GM10266 (cell line): ENCODE results near the gene SGMS2.
"Not testable (repeated sequence)": the region's sequence is repeated elsewhere in the genome, so short reads cannot be mapped to it uniquely, and the experiment has no call there.

Experiments
- DNase-seq: peaks from one replicate; pipeline ENCODE4 v3.0.0; 2012; ENCODE audit errors: extremely low spot score
- TF ChIP-seq, protein P1 (sequence below): IDR thresholded peaks from 2 replicates; pipeline ENCODE4 v1.5.1; 2012; ENCODE audit warnings: mild to moderate bottlenecking, low read depth; ENCODE audit not compliant: control insufficient read depth, insufficient read depth; ENCODE audit errors: missing control alignments

Gene SGMS2

DNA sequence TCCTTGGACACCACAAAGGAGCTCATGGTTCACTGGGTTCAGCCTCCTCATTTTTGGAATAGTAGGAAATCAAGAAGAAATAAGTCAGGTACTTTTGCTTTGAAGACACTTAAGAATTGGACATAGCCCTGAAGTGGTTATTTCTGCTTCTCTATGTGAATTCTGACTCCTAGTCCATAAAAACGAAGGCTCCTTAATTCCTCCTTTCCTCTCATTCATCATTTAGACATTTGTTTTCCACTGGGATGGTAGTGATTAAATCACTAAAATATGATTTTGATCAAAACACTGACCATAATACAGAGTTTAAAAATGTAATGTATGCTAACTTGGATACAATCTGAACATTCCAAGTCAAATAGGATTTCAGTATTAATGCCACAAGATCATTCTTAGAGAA, 71.9 kb downstream of the SGMS2 start:
- TF ChIP-seq, protein P1, sequence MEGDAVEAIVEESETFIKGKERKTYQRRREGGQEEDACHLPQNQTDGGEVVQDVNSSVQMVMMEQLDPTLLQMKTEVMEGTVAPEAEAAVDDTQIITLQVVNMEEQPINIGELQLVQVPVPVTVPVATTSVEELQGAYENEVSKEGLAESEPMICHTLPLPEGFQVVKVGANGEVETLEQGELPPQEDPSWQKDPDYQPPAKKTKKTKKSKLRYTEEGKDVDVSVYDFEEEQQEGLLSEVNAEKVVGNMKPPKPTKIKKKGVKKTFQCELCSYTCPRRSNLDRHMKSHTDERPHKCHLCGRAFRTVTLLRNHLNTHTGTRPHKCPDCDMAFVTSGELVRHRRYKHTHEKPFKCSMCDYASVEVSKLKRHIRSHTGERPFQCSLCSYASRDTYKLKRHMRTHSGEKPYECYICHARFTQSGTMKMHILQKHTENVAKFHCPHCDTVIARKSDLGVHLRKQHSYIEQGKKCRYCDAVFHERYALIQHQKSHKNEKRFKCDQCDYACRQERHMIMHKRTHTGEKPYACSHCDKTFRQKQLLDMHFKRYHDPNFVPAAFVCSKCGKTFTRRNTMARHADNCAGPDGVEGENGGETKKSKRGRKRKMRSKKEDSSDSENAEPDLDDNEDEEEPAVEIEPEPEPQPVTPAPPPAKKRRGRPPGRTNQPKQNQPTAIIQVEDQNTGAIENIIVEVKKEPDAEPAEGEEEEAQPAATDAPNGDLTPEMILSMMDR, result no peak

DNA sequence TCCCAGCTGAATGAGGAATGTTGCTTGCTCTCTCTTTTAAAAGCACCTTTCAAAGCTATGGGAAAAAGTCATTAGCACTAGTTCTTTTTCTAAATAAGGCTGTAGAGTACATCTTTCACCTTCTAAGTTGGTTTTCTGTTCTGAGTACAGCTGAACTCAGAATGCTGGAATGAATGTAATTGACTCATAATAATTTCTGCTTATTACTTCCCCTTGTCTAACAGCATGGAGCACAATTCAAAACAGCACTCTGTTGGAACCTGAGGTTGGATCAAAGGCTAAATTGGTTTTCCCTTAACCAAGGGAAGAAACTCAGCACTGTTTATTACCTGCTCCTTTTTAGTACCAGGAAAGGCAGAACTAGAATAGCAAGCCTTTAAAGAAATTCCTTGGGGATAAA, 73.1 kb downstream of the SGMS2 start:
- TF ChIP-seq, protein P1, result no peak

More for the DNA sequence above, 71.9 kb downstream of the SGMS2 start:
- DNase-seq, result no peak

DNA sequence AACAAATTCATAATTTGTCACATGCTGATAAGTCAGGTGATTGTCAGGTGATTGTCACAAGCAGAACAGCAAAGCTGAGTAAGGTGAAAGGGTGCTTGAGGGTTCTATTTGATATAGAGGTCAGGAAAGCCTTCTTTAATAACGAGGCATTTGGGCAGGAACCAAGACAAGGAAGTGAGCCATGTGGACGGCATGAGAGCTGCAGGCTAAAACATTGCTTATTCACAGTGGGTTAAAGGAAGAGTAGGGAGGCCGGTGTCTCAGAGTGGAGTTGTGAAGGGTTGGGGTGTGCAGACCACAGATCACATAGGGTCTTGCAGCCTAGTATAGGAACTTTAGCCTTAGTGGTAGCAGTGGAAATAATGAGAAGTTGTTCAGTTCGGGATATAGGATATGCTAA, 75.3 kb downstream of the SGMS2 start:
- TF ChIP-seq, protein P1, result no peak
- DNase-seq, result no peak

More for the DNA sequence above, 73.1 kb downstream of the SGMS2 start:
- no peak for DNase-seq

DNA sequence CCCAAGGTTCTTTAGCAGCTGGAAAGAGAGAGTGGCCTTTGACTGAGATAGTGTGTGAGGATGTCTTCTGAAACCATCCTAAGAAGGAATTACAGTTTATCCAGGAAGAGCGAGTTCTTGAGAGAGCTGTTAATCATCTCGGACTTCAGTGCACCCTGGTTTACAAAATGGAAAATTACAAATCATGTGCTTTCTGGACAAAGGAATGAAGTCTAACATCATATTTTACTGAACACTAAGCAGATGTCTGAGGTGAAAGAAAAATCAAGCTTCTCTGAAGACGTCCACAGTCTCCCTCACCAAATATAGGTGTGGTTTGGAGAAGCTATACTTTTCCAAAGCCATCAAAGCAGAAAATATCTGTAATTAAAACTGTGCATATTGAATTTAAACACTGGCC, 75.8 kb downstream of the SGMS2 start:
- DNase-seq, result no peak
- TF ChIP-seq, protein P1, result no peak

DNA sequence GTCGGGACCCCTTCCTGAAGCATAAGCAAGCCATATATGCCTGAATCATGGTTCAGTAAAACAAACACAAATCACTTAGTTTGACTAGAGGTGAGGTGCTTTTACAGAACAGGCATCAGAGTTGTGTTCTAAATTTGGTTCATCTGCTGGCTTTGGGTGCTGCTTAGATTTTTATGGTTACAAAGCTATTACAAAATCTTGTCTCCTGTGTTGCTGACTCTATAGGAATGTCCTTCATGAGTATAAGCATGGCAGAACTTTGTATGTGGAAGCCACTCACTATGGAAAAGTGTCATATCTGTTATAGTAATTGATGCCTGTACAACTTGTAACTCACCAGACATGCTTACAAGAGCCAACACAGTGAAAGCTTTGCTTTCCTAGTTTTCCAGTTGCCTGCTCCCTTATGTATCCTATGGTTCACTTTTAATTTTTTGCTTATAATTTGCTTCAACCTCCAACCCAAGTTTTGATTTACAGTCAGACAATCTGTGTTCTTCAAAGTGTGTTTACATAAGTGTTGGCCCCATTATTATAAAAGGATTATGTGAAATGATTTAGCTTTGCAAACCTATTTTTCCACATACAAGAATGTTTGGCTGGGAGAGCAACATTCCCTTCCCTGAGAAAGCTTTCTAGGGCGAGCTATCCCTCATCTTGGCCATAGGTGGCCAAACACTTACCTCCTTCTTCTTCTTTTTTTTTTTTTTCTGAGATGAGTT, 76.6 kb downstream of the SGMS2 start:
- no peak for DNase-seq
- TF ChIP-seq, protein P1, result no peak

DNA sequence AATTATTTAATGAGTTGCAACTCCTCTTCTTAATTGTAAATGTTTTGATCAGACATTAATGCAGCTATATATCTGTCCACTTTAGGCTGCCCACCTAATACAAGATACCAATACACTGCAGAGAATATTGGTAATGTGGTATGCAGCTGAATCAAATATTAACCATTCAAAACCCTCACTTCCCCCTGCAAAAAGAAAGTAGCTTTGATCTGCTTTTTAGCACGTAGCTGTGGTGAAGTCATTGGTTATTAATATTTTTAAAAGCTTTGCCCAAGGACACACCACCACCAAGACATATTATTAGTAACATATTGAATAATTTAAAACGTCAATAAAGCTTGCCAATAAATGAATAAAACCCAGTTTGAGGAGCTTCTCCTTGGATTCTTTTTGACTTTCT, 78.0 kb downstream of the SGMS2 start:
- TF ChIP-seq, protein P1, result no peak
- peak; percentile 13 for DNase-seq

DNA sequence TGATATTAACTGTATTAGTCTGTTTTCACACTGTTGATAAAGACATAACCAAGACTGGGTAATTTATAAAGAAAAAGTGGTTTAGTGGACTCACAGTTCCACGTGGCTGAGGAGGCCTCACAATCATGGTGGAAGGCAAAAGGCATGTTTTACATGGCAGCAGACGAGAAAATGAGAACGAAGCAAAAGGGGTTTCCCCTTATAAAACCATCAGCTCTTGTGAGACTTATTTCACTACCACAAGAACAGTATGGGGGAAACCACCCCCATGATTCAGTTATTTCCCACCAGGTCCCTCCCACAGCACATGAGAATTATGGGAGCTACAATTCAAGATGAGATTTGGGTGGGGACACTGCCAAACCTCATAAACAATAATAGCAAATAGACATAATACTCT, 80.3 kb downstream of the SGMS2 start:
- DNase-seq, result not testable (repeated sequence)
